NCI-H1105 treated with DMSO at 0.1 percent for 48 hours (cell line): ENCODE results near the gene CRYBA2.
A peak's percentile ranks its signal among the peaks of the same experiment; 100 is the strongest.

Experiments used
- DNase-seq: peaks from one replicate; lab custom pipeline; 2025; lab: John Stamatoyannopoulos, UW

The CRYBA2 gene

GRCh38 chr2:219023045-219023605 lies 29.9 kb upstream of the CRYBA2 start:
- no peak for DNase-seq

DNA sequence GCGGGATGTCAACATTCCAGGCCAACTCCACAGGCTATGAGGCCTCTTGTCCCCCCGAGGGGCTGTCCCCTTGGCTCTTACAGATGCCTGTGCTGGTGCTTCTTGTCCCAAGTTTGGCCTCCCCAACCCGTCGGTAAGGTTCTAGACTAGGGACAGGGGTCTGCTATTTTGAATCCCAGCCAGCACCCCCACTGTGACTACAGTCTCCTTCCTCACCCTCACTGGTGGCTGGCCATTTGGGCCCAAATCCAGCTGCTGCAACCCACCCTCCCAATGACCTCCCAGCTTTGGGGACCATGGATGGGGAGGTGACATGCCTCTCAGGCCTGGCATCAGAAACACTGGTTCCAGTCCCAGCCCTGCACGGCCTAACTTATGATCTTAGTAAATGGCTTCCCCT lies 29.4 kb upstream of the CRYBA2 start:
- DNase-seq, result no peak

GRCh38 chr2:219022041-219022440 lies 28.8 kb upstream of the CRYBA2 start:
- no peak for DNase-seq

DNA sequence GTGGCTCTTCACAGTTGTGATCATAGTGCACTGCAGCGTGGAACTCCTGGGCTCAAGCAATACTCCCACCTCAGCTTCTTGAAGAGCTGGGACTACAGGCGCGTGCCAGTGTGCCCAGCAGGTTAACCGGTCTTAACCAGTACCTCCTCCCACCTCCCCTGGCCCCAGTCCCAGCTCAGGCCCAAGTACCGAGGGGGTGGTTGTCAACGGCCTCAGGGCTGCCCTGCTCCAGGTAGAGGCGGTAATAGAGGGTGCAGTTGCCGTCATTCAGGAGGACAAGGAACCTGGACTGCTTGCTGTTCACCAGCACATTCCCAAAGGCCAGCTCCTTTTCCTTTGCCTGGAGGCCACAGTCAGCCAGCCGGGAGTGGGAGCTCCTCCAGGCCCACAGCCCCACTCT lies 28.4 kb upstream of the CRYBA2 start:
- no peak for DNase-seq

- DNase-seq, result no peak
Observed at GRCh38 chr2:219020604-219021365, 27.6 kb upstream of the CRYBA2 start.

DNA sequence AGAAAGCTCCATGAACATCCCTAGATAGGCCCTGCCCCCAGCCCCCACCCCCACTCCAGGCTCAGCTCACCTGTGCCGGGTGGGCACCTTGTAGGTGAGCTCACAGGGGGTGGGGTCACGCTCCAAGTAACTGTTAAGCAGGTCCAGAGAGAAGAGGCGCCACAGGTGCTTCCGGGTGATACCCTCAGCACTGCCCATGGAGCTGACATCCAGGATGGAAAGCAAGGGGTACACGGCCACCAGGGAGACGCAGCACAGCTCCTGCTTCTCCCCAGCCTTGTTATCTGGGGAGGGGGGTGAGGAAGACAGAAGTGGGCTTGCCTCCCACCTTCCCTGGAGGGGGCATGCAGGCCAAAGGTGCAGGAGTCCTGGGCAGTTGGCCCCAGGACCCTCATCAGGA lies 26.2 kb upstream of the CRYBA2 start:
- no peak for DNase-seq

DNA sequence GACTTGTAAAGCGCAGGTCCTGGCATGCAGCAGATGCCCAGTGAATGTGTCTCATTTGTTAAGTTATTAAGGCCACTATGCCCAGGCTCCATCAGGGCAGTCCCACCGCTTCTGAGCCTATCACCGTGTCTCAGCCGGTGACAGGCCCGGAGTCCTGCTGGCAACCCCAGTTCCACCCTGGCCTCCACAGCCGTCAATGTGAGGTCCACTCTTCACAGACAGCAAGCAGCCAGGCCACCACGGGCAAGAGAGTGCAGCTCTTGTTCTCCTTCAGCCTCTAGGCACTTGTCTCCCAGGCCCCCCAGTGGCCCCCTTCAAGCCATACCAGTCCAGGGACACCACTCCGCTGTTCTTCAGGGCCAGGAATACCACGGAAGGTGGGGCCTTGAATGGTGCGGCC lies 25.5 kb upstream of the CRYBA2 start:
- no peak for DNase-seq

GRCh38 chr2:219018286-219018685 lies 25.1 kb upstream of the CRYBA2 start:
- DNase-seq, result no peak

DNA sequence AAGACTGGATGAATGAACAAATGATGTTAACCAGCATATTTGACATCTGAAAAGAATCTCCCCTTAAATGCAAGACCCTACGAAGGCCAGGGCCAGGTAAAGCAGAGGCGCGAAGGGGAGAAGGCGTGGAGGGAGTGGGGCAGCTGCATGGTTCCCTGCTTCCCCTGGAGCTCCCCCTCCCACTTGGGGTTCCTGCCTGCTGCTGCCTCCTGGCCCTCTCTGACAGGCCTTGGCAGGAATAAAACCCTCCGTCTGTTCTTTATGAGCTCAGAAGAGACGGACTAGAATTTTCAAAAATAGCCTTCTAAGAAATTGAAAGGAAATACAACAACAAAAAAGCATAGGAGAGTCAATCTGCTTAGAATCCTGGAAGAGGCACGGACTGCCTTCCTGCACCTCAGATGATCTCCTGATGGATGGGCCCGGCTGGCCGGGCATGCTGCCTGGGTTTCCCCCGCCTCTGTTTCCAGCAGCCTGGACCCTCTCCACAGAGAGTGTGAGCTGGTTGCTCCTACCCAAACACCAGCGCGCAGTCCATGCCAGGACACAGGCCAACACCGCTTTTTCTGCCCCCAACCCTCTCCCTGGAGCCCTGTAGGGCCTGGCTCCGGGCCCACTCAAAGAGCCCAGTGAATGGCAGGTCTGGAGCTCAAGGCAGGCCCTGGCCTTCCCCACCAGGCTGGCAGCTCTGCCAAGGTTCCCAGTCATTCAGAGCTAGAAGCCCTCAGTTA lies 24.1 kb upstream of the CRYBA2 start:
- no peak for DNase-seq

GRCh38 chr2:219016721-219017120 lies 23.5 kb upstream of the CRYBA2 start:
- no peak for DNase-seq

GRCh38 chr2:219010873-219011272 lies 17.7 kb upstream of the CRYBA2 start:
- no peak for DNase-seq

GRCh38 chr2:219010162-219010756 lies 17.0 kb upstream of the CRYBA2 start:
- DNase-seq, result peak; percentile 28

- no peak for DNase-seq
Observed at GRCh38 chr2:219009294-219009693, 16.1 kb upstream of the CRYBA2 start.

- DNase-seq, result no peak
Observed at GRCh38 chr2:219003979-219004378, 10.8 kb upstream of the CRYBA2 start.

GRCh38 chr2:219003267-219003634 lies 10.0 kb upstream of the CRYBA2 start:
- DNase-seq, result no peak

GRCh38 chr2:219002395-219003266 lies 9.4 kb upstream of the CRYBA2 start:
- DNase-seq, result no peak

GRCh38 chr2:219001577-219002394 lies 8.6 kb upstream of the CRYBA2 start:
- DNase-seq, result peak; percentile 94

GRCh38 chr2:219001100-219001576 lies 7.9 kb upstream of the CRYBA2 start:
- peak; percentile 26 for DNase-seq

DNA sequence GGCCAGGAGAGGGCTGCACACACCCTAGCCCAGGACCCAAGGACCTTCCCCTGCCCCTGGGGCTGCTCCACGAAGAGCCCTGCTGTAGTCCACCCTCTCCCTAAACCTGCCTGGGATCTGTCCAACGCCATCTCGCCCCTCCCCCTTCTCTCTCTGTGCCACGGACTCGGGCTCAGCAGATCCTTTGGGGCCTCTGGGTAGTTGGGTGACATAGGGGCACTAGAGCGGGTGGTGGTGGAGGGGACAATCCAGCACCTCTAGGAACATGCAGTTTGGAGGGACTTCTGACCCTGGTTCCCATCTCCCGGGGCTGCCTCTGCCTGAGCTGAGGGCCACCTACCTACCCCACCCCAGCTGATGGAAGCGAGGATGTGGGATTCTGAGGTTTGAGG lies 7.3 kb upstream of the CRYBA2 start:
- peak; percentile 39 for DNase-seq

DNA sequence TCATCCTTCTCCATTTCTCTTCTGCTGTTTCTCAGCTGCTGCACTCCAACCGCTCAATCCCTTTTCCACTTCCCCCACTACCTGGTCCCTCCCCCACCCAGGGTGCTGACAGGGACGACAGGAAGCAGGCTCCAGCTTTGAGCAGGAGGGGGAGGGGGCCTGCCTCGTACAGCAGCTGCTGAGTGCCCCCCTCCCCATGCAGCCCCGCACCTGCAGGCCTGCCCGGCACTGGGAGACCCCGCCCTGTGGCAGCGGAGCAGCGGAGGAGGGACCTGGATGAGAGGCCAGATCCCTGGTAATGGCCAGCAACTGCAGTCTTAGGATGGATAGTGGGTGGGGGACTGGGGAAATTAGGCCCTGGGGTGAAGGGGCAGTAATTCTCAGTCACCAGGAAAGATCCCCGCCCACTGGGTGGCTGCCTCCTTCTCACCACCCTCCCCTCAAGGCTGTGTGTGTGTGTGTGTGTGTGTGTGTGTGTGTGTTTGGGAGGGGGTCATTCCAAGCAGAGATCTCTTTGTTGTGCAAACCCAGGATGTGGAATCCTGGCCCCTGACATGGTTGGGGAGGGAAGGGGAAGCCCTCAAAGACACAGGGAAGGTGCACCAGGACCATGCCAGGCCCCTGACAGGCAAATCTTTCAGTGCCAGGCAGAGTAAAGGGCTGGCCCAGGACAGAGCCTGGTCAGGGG lies 6.8 kb upstream of the CRYBA2 start:
- DNase-seq, result peak; percentile 91
